Activated CD4-positive, alpha-beta T cell treated with anti-CD3 and anti-CD28 coated beads, Interleukin-2, amount 10 ng/mL, durations not matched to agents 24 days and 14 days (primary cell): ENCODE measurements around the gene AEBP2. TPM values are rescaled to one million over a fixed set of nuclear protein-coding genes. Genes with fewer than 3 reads are reported as not detected.
"Not testable (repeated sequence)": the region's sequence is repeated elsewhere in the genome, so short reads cannot be mapped to it uniquely, and the experiment has no call there.

Experiments used
- DNase-seq: peaks from one replicate; pipeline ENCODE4 v3.0.0; 2022
- H3K27ac Mint-ChIP-seq: one replicate; pipeline ENCODE4 v1.8.0; 2022; ENCODE audit warnings: mild to moderate bottlenecking, mixed read lengths
- H3K27me3 Mint-ChIP-seq: one replicate; pipeline ENCODE4 v1.8.0; 2022; ENCODE audit warnings: mixed read lengths
- H3K36me3 Mint-ChIP-seq: one replicate; pipeline ENCODE4 v1.8.0; 2022; ENCODE audit warnings: low read depth, mild to moderate bottlenecking, mixed read lengths
- H3K4me1 Mint-ChIP-seq: one replicate; pipeline ENCODE4 v1.8.0; 2021; ENCODE audit warnings: mixed read lengths
- H3K4me3 Mint-ChIP-seq: one replicate; pipeline ENCODE4 v1.8.0; 2022; ENCODE audit warnings: mild to moderate bottlenecking, moderate library complexity, mixed read lengths
- H3K9me3 Mint-ChIP-seq: one replicate; pipeline ENCODE4 v1.8.0; 2021; ENCODE audit warnings: mixed read lengths
- intact Hi-C: fragments of 100-400 bp; cut with micrococcal nuclease; formaldehyde crosslinking; loops from one replicate; pipeline ENCODE4 v1.15.1; 2023
- total RNA-seq: library from RNA; stranded (reverse); gene quantifications from 2 replicates; pipeline ENCODE4 v1.2.3, GENCODE V29; 2022

Gene AEBP2
- total RNA-seq, 1 donor from 2014 or later: 59.2 TPM

- Mint-ChIP-seq H3K36me3 (no peaks in the 10 kb centered on the region), H3K27ac (no peak overlapping the region), H3K9me3 (no peaks in the 10 kb centered on the region), H3K27me3 (no peaks in the 10 kb centered on the region), H3K4me1 (no peaks in the 10 kb centered on the region), H3K4me3 (no peak overlapping the region)
- no peak for DNase-seq
- intact Hi-C loops: no loop called here
Observed at GRCh38 chr12:19546027-19546426, 106.7 kb downstream of the AEBP2 start.

- no peaks in the 10 kb centered on the region for H3K27me3 Mint-ChIP-seq
Observed at GRCh38 chr12:19546611-19547162, 107.4 kb downstream of the AEBP2 start.

DNA sequence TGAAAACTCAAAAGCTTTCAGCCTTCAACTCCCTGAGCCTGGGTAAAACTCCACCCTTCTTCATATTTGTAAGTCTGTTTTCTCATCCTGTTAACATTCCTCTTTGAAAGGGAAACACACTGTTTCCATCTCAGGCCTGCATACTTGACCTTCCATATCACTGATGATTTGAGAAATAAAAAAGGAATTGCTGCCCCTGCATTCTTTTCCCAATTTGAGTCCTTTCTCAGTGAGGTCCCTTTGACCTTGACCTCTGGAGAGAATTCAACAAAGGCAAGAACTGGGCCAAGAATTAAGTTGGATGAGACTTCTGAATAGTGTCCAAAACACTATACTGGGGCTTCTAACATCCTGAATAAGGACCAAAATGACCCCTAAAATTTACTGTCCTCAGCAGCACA, 108.0 kb downstream of the AEBP2 start:
- intact Hi-C loops: no loop called here
- Mint-ChIP-seq H3K36me3 (no peaks in the 10 kb centered on the region), H3K27me3 (no peaks in the 10 kb centered on the region), H3K4me1 (peaks cover 4% of the 10 kb centered on the region), H3K4me3 (no peak overlapping the region), H3K9me3 (no peaks in the 10 kb centered on the region), H3K27ac (no peak overlapping the region)
- no peak for DNase-seq

More at GRCh38 chr12:19546611-19547162, 107.4 kb downstream of the AEBP2 start:
- Mint-ChIP-seq H3K36me3 (no peaks in the 10 kb centered on the region), H3K4me1 (no peaks in the 10 kb centered on the region), H3K27ac (no peak overlapping the region), H3K9me3 (no peaks in the 10 kb centered on the region), H3K4me3 (no peak overlapping the region)
- intact Hi-C loops: no loop called here
- no peak for DNase-seq

- no peak for DNase-seq
Observed at GRCh38 chr12:19548834-19549233, 109.5 kb downstream of the AEBP2 start.

DNA sequence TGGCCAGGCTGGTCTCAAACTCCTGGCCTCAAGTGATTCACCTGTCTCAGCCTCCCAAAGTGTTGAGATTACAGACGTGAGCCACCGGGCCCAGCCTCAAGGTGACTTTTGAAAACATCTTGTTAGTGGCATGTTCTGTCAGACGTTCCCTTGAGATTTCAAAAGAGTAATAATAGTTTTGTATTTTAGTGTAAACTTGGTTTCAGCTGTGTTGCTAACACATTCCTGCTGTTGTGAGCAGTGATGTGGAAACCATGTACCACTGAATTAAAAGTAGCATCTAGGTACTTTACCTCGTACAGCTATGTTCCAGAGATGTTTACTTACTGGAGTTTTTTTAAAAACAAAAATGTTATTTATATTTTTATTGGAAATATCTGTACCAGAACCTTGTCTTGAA, 111.3 kb downstream of the AEBP2 start:
- H3K27ac Mint-ChIP-seq: no peak overlapping the region
- peaks cover 2% of the 10 kb centered on the region for H3K36me3 Mint-ChIP-seq
- intact Hi-C loops: loop anchor here (5.0 kb wide), 1 partner anchor 118 kb away; no protein-coding TSS in a partner anchor
- no peaks in the 10 kb centered on the region for H3K9me3 Mint-ChIP-seq
- DNase-seq: no peak
- no peaks in the 10 kb centered on the region for H3K27me3 Mint-ChIP-seq
- H3K4me1 Mint-ChIP-seq: peaks cover 10% of the 10 kb centered on the region
- no peak overlapping the region for H3K4me3 Mint-ChIP-seq

More at GRCh38 chr12:19548834-19549233, 109.5 kb downstream of the AEBP2 start:
- Mint-ChIP-seq H3K36me3 (peaks cover 2% of the 10 kb centered on the region), H3K27ac (no peak overlapping the region), H3K27me3 (no peaks in the 10 kb centered on the region), H3K4me1 (peaks cover 10% of the 10 kb centered on the region), H3K9me3 (no peaks in the 10 kb centered on the region), H3K4me3 (no peak overlapping the region)
- intact Hi-C loops: no loop called here

- H3K36me3 Mint-ChIP-seq, H3K27ac Mint-ChIP-seq, H3K9me3 Mint-ChIP-seq, H3K27me3 Mint-ChIP-seq: not testable (repeated sequence)
- H3K4me3 Mint-ChIP-seq: peak overlapping the region; percentile 4
- DNase-seq: peak; percentile 63
- H3K4me1 Mint-ChIP-seq: peaks cover 10% of the 10 kb centered on the region
- intact Hi-C loops: loop anchor here (1.0 to 5.0 kb wide), 4 partner anchors 70 to 127 kb away; no protein-coding TSS in a partner anchor
Observed at GRCh38 chr12:19552441-19553097, 113.3 kb downstream of the AEBP2 start.

- Mint-ChIP-seq H3K4me1 (peaks cover 10% of the 10 kb centered on the region), H3K36me3 (peaks cover 6% of the 10 kb centered on the region), H3K9me3 (no peaks in the 10 kb centered on the region), H3K27ac (no peak overlapping the region), H3K27me3 (no peaks in the 10 kb centered on the region), H3K4me3 (no peak overlapping the region)
- no peak for DNase-seq
- intact Hi-C loops: loop anchor here (5.0 kb wide), 1 partner anchor 121 kb away; no protein-coding TSS in a partner anchor
Observed at GRCh38 chr12:19553175-19553574, 113.9 kb downstream of the AEBP2 start.

DNA sequence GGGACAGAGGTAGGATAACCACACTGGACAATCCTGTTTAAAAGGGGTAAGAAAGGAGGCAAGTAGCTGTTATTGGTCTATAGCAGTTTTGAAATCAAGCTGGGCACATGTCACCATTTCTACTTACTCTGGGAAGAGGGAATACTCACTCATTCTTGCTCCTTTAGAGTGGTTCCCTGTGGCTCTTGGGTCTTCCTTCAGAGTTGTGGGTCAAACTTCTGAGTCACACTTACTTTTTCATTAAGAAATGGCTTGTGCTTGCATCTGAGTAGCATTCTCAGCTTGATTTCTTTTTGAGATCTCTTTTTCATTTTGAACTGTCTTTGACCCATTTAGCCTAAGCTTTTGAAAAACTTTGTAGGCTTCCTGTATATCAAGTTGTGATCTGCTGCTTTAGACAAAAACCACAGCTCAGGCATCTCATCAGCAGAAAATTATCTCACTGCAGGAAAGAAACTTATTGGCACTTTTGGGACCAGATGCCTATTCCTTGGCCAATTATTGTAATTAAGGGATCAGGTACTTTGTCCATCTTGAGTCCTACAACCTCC, 122.2 kb downstream of the AEBP2 start:
- peaks cover 8% of the 10 kb centered on the region for H3K4me1 Mint-ChIP-seq
- H3K9me3 Mint-ChIP-seq: peaks cover 8% of the 10 kb centered on the region
- no peak for DNase-seq
- H3K27ac Mint-ChIP-seq: no peak overlapping the region
- H3K4me3 Mint-ChIP-seq: no peak overlapping the region
- peaks cover 7% of the 10 kb centered on the region for H3K36me3 Mint-ChIP-seq
- H3K27me3 Mint-ChIP-seq: no peaks in the 10 kb centered on the region
- intact Hi-C loops: no loop called here
